ENCODE data around the gene CEP164.
"Not testable (repeated sequence)": the region's sequence is repeated elsewhere in the genome, so short reads cannot be mapped to it uniquely, and the experiment has no call there.

Gene CEP164

DNA sequence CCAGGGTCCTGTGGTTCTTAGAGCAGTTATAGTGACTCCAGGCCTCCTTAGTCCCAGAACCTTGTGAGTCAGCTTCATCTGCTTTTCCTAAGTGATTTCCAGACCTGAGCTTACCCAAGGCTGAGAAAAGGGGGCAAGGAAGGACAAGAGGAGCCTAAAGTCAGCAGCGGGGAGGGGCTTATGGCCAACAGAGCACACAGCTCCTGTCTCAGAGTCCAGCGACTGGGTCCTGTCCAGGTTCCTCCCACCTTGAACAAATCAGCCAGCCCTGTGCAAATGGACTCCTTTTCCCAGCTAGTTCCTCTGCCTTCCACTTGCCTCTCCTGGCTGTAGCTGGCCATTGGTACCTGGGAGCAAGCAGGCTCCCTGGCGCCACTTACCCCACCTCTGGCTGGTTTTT is 22.5 kb upstream of the CEP164 start:
- no peak for DNase-seq

GRCh38 chr11:117309310-117309709 is 18.3 kb upstream of the CEP164 start:
- DNase-seq = no peak

GRCh38 chr11:117313091-117313490 is 14.6 kb upstream of the CEP164 start:
- DNase-seq = no peak

- DNase-seq = no peak
Measured at GRCh38 chr11:117313828-117314768, 13.6 kb upstream of the CEP164 start.

DNA sequence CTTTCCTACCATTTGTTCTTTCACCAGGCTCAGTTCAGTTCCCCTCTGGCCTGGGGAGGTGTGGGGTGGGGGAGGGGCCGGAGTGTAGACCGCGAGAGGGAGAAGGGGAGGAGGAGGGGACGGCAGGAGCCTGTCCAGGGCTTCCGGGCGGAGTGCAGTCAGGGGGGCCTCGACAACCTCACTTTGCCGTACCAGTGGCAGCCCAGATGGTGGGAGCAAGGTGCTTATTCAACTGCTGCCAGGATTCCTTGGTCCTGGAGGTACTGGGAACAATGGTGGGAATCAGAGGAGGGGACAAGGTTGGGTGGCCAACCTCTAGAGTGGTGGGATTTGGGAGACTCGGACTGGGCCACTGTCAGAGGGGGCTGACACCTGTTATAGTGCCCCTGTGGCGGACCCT is 12.8 kb upstream of the CEP164 start:
- no peak for DNase-seq

GRCh38 chr11:117315285-117316196 is 12.1 kb upstream of the CEP164 start:
- DNase-seq = no peak

DNA sequence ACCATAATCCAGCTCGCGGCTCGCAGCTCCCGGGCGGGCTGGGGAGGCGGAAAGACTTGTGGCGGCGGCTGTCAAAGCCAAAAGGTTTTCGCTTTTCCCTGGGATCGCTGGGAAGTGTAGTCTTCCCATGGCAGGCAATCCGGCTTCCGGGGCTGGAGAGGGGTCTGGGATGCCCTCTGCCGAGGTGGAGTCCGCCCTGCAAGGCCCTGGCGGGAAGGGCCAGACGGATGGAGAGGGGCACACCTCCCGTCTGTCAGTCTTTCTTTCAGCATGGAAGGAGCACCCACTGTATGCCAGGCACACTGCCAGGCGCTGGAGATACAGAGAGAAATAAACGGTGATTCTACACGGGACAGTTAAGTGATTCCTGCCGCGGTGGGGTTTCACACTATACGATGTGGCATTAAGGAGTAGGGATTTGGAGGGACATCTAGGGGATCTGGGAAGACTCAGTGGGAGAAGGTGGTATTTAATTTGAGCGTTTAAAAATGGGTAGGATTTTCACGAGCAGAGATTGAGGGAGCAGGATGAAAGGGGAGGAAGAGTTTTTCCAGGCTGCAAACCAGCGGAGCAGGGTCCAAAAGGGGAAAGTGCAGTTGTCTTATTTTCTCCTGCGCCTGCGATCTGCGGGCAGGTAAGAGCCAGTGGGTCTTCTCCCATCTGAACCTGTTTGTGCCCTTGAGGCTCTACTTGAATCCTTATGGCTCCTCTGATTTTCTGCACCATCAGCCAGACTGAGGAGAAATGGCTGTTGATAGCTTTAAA is 11.3 kb upstream of the CEP164 start, which contains the start of gene BACE1:
Gene BACE1 (minus strand): TSS at position 60 of the 765 bp plus-strand sequence. CDS start 461 bp downstream, outside the sequence.
- peak; percentile 94 for DNase-seq

- DNase-seq = no peak
Measured at GRCh38 chr11:117318738-117319137, 8.9 kb upstream of the CEP164 start.

- DNase-seq = no peak
Measured at GRCh38 chr11:117319214-117319840, 8.3 kb upstream of the CEP164 start.

- not testable (repeated sequence) for DNase-seq
Measured at GRCh38 chr11:117327255-117327566, 443 bp upstream of the CEP164 start.

GRCh38 chr11:117328375-117329010 is 839 bp downstream of the CEP164 start:
- DNase-seq = no peak

GRCh38 chr11:117332843-117333242 is 5.2 kb downstream of the CEP164 start:
- no peak for DNase-seq

- DNase-seq = no peak
Measured at GRCh38 chr11:117333917-117334316, 6.3 kb downstream of the CEP164 start.

DNA sequence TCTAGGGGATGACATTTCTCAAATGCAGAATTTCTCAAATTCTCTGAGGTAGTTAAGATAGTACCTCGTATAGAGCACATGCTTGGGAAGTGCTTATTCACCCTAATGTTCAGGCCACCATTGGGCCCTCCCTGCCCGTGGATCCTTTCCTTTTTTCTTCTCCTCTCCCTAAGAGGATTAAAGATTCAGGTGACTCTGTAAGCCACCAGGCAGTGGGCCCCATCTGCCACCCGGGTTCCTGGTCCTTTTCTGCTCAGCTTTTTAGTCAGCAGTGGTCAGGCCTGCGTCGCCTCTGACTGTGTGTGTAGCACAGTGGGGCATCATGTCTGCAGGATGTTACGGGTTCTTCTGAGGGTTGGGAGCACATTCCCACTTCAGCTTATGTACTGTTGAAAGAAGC is 7.2 kb downstream of the CEP164 start:
- DNase-seq = no peak

DNA sequence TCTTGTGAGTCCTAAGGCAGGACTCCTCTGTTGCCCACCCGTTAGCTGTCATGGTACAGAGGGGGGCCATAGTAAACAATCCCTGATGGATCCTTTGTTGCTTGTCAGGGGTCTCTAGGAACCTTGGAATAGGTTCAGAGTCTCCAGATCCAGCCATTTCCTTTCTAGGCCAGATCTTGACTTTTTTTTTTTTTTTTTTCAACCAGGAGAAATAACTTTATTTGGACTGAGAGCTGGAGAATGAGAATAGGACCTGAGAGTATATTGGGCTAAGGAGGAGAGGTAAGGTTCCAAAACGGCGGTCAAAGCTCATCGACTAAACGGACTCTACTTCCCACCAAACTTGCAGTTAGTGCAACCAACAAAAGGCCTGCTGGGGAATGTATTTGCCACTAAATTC is 7.7 kb downstream of the CEP164 start:
- DNase-seq = no peak

DNA sequence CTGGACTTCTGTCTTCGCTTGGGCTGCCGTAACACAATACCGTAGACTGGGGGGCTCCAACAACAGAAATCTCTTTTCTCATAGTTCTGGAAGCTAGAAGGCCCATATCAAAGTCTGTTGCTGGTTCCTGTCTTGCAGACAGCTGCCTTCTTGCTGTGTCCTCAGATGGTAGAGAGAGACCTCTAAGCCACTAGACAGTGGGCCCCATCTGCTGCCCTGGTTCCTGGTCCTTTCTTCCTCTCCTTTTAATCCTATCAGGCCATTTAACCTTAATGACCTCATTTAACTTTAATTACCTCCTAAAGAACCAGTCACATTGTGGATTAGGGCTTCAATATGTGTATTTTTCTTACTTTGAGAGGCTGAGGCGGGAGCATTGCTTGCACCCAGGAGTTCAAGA is 9.4 kb downstream of the CEP164 start:
- no peak for DNase-seq

- no peak for DNase-seq
Measured at GRCh38 chr11:117345039-117345438, 17.4 kb downstream of the CEP164 start.

DNA sequence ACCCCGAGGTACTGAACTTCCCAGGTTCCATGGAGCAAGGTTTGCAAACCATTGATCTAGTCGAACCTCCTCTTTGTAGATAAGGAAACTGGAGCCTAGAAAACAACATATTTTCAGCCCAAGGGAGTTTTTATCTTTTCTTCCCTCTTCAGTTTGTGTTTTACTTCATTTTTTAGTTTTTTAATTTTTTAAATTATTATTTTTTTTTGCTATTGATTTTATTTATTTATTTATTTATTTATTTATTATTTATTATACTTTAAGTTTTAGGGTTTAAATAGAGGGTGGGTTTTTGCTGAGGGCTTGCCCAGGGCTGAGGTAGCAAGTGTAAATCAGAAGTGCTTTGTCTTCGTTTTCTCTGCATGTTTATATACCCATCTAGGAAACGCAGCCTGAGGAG is 26.9 kb downstream of the CEP164 start:
- no peak for DNase-seq

- DNase-seq = no peak
Measured at GRCh38 chr11:117356126-117356890, 28.7 kb downstream of the CEP164 start.

DNA sequence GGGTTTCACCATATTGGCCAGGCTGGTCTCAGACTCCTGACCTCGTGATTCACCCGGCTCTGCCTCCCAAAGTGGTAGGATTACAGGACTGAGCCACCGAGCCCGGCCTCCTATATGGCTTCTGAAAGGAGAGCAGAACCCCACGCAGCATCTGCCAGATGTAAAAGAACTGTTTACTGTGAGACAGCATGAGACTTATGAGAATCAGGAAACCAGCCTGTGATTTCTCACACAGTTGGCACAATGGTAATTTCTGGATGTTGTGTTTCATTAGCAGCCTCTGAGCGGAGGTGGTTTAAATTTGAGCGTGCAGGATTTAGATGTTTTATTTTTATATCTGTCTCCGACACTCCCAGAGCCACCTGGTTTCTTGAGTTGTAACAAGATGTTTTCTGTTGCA is 33.8 kb downstream of the CEP164 start:
- DNase-seq = no peak

GRCh38 chr11:117366248-117366647 is 38.6 kb downstream of the CEP164 start:
- no peak for DNase-seq

Data from right hindlimb (tissue), 1 donor.